IMR-90 (cell line): ENCODE data around the gene OPN1SW. TPM values are rescaled to one million over a fixed set of nuclear protein-coding genes. Genes with fewer than 3 reads are reported as not detected.

Source experiments
- ATAC-seq: fragments of 200-7000 bp; cut with Tn5 transposase; 2 replicates; pipeline ENCODE4 v1.9.1; 2020; ENCODE audit warnings: low read depth, mild to moderate bottlenecking, moderate library complexity
- BruUV-seq: library from RNA; stranded (reverse); fragments of 400-500 nt; replicated peaks from 2 replicates; lab custom pipeline; 2021; lab: Mats Ljungman, UMichigan
- CTCF ChIA-PET: fragments of 300-600 bp; formaldehyde crosslinking; extraction: SDS; loops from one replicate; lab custom pipeline; 2021; ENCODE audit warnings: antibody characterized with exemption; lab: Yijun Ruan, JAX
- POLR2A ChIA-PET: fragments of 300-600 bp; sonication (Branson Sonifier 250); formaldehyde crosslinking; loops from one replicate; lab custom pipeline; 2022; ENCODE audit warnings: antibody characterized with exemption; ENCODE audit not compliant: unreplicated experiment; lab: Charles Lee
- DNase-seq: peaks from one replicate; pipeline ENCODE4 v3.0.0; 2013
- H2AFZ ChIP-seq: replicated peaks from 2 replicates; pipeline ENCODE3; 2013; ENCODE audit warnings: low read length, mild to moderate bottlenecking; ENCODE audit not compliant: poor library complexity
- H2AK5ac ChIP-seq: 2 replicates; pipeline ENCODE4 v1.6.1; 2013; ENCODE audit warnings: low read depth, low read length, inconsistent platforms
- H2AK9ac ChIP-seq: replicated peaks from 2 replicates; pipeline ENCODE3; 2013; ENCODE audit warnings: mild to moderate bottlenecking, low read depth, low read length, moderate library complexity; ENCODE audit not compliant: poor library complexity
- H2BK120ac ChIP-seq: 2 replicates; pipeline ENCODE4 v1.6.1; 2013; ENCODE audit warnings: low read depth, low read length, inconsistent platforms
- H2BK15ac ChIP-seq: 3 replicates; pipeline ENCODE4 v1.6.1; 2013; ENCODE audit warnings: low read depth, low read length, inconsistent platforms
- H2BK20ac ChIP-seq: 2 replicates; pipeline ENCODE4 v1.6.1; 2013; ENCODE audit warnings: low read depth, mild to moderate bottlenecking, inconsistent platforms, low read length, moderate library complexity
- H2BK5ac ChIP-seq: 2 replicates; pipeline ENCODE4 v1.6.1; 2013; ENCODE audit warnings: mild to moderate bottlenecking, low read depth, low read length, inconsistent platforms; ENCODE audit not compliant: poor library complexity, severe bottlenecking
- H3K14ac ChIP-seq: replicated peaks from 2 replicates; pipeline ENCODE4 v1.6.1; 2013; ENCODE audit warnings: low read depth, low read length, inconsistent platforms
- H3K18ac ChIP-seq: 2 replicates; pipeline ENCODE4 v1.6.1; 2013; ENCODE audit warnings: low read depth, low read length, control low read depth
- H3K23ac ChIP-seq: 2 replicates; pipeline ENCODE4 v1.6.1; 2013; ENCODE audit warnings: low read depth, low read length, inconsistent platforms
- H3K27ac ChIP-seq: 2 replicates; pipeline ENCODE4 v1.5.1; 2013; ENCODE audit warnings: mild to moderate bottlenecking, control low read depth, low read length; ENCODE audit not compliant: insufficient read depth
- H3K27me3 ChIP-seq: 2 replicates; pipeline ENCODE4 v1.6.1; 2013; ENCODE audit warnings: low read length; ENCODE audit not compliant: control insufficient read depth, insufficient read depth
- H3K36me3 ChIP-seq: 2 replicates; pipeline ENCODE4 v1.6.1; 2013; ENCODE audit warnings: low read length, mixed read lengths; ENCODE audit not compliant: control insufficient read depth, insufficient read depth
- H3K4ac ChIP-seq: 2 replicates; pipeline ENCODE4 v1.6.1; 2013; ENCODE audit warnings: low read depth, low read length, inconsistent platforms
- H3K4me1 ChIP-seq: 2 replicates; pipeline ENCODE4 v1.6.1; 2013; ENCODE audit warnings: low read length, mixed read lengths; ENCODE audit not compliant: control insufficient read depth, insufficient read depth
- H3K4me2 ChIP-seq: 2 replicates; pipeline ENCODE4 v1.6.1; 2013; ENCODE audit warnings: low read depth, mild to moderate bottlenecking, control low read depth, low read length, moderate library complexity
- H3K4me3 ChIP-seq: 2 replicates; pipeline ENCODE4 v1.5.1; 2013; ENCODE audit warnings: low read depth, mild to moderate bottlenecking, control low read depth, low read length, moderate library complexity; ENCODE audit not compliant: insufficient read depth
- H3K56ac ChIP-seq: 2 replicates; pipeline ENCODE4 v1.6.1; 2013; ENCODE audit warnings: low read length, inconsistent platforms; ENCODE audit not compliant: insufficient read depth; ENCODE audit errors: extremely low read depth
- H3K79me1 ChIP-seq, 2 experiments: 2 replicates each; pipeline ENCODE4 v1.6.1; 2013; ENCODE audit warnings: low read length in 2 of 2, inconsistent platforms in 1 of 2, low read depth in 1 of 2
- H3K9ac ChIP-seq: 2 replicates; pipeline ENCODE4 v1.6.1; 2013; ENCODE audit warnings: low read depth, low read length, control low read depth
- H3K9me1 ChIP-seq: 2 replicates; pipeline ENCODE4 v1.6.1; 2013; ENCODE audit warnings: low read length, inconsistent platforms; ENCODE audit not compliant: insufficient read depth
- H3K9me3 ChIP-seq: 2 replicates; pipeline ENCODE4 v1.6.1; 2013; ENCODE audit warnings: low read length; ENCODE audit not compliant: control insufficient read depth, insufficient read depth
- H4K20me1 ChIP-seq: 2 replicates; pipeline ENCODE4 v1.6.1; 2013; ENCODE audit warnings: low read length, inconsistent platforms; ENCODE audit not compliant: insufficient read depth
- H4K5ac ChIP-seq: 2 replicates; pipeline ENCODE4 v1.6.1; 2013; ENCODE audit warnings: mild to moderate bottlenecking, low read depth, low read length, control low read depth
- H4K8ac ChIP-seq, 2 experiments: 2 replicates each; pipeline ENCODE4 v1.6.1; 2013; ENCODE audit warnings: low read depth in 2 of 2, low read length in 2 of 2, control low read depth in 1 of 2, inconsistent platforms in 1 of 2
- H4K91ac ChIP-seq: 2 replicates; pipeline ENCODE4 v1.6.1; 2013; ENCODE audit warnings: low read depth, low read length, inconsistent platforms; ENCODE audit not compliant: insufficient read depth
- RAD21 ChIP-seq: IDR thresholded peaks from 2 replicates; pipeline ENCODE4 v1.6.1; 2012; ENCODE audit warnings: low read length, improper control_type of control experiment
- RFX5 ChIP-seq: IDR thresholded peaks from 2 replicates; pipeline ENCODE4 v1.8.0; 2012; ENCODE audit warnings: low read depth, mild to moderate bottlenecking, low read length, moderate library complexity
- SMC3 ChIP-seq: fragments of 150-350 bp; IDR thresholded peaks from 2 replicates; pipeline ENCODE4 v1.6.1; 2016; ENCODE audit warnings: low read depth, mild to moderate bottlenecking, antibody characterized with exemption, low read length, moderate library complexity
- WGBS, 2 experiments: methylation state at CpG; one replicate each; pipeline versions ENCODE4 v1.1.5 to v1.1.7; 2013; ENCODE audit warnings: missing lambda C conversion rate in 2 of 2; ENCODE audit not compliant: insufficient read length in 1 of 2; ENCODE audit errors: extremely low coverage in 2 of 2; 5-methylcytosine and 5-hydroxymethylcytosine counted together
- dilution Hi-C: fragments of 300-500 bp; cut with HindIII; formaldehyde crosslinking; loops from one replicate; pipeline ENCODE4 v1.14.3; 2018; ENCODE audit warnings: low sequenced_read_pairs; ENCODE audit not compliant: unreplicated experiment
- in situ Hi-C: fragments of 300-500 bp; cut with MboI; formaldehyde crosslinking; loops from 3 replicates; pipeline ENCODE4 v1.14.3; 2019; ENCODE audit warnings: low sequenced_read_pairs, inconsistent platforms, mixed read lengths
- intact Hi-C: fragments of 100-400 bp; cut with micrococcal nuclease; formaldehyde crosslinking; loops from 2 replicates; pipeline ENCODE4 v1.10.0; 2022
- polyA plus RNA-seq, 3 experiments: library from polyadenylated mRNA; depleted of rRNA; stranded (reverse); fragments of >200 nt; gene quantifications; 2 replicates each; pipeline ENCODE4 v1.2.3, GENCODE V29; 2012; ENCODE audit warnings: low replicate concordance in 1 of 3
- total RNA-seq: library from RNA; depleted of rRNA; stranded (reverse); fragments of >200 nt; gene quantifications from 2 replicates; pipeline ENCODE4 v1.2.3, GENCODE V29; 2012
- TF ChIP-seq, protein P1 (sequence below): fragments of 150-350 bp; IDR thresholded peaks from 2 replicates; pipeline ENCODE4 v1.6.1; 2017; ENCODE audit warnings: mild to moderate bottlenecking, antibody characterized with exemption, low read length, low read depth

The OPN1SW gene
- total and polyA plus RNA-seq, 2 of the 4 experiments (the other 2 are of a cell fraction), result not detected

DNA sequence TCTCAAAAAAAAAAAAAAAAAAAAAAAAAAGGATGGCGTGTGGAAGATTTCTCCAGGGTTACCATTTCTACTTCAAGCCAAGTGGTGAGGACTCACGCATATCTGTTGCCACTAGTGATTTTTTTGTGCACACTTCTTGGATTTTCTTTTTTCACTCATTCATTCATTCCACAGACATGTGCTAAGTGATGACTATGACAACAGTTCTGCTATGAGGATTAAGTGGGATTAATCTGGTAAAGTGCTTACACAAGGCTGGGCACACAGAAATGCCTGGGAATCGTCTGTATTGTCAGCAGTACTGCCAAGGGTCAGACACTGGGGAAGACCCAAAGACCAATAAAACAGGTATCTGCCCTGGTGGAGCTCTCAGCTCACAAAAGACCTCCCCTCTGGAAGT lies 6.3 kb upstream of the OPN1SW start:
- Histone ChIP-seq H2BK20ac (no peak overlapping the region), H3K4me3 (no peak overlapping the region), H3K9me1 (peaks cover 4% of the 10 kb centered on the region; the same call in 1 of the 2 replicates), H2AFZ (no peak overlapping the region), H4K8ac (no peak overlapping the region), H3K9me3 (no peaks in the 10 kb centered on the region), H3K79me1 (no peaks in the 10 kb centered on the region), H2AK5ac (no peak overlapping the region), H3K27ac (no peak overlapping the region), H3K4me1 (peaks cover 6% of the 10 kb centered on the region), H2BK120ac (no peak overlapping the region), H3K18ac (no peak overlapping the region), H2BK5ac (no peak overlapping the region), H3K23ac (no peak overlapping the region), H2BK15ac (no peak overlapping the region), H3K4me2 (no peak overlapping the region), H3K56ac (no peak overlapping the region), H3K27me3 (0 out of 2 replicates have a peak, but pooled peaks cover 2% of the 10 kb centered on the region), H3K4ac (no peak overlapping the region; the same call in 1 of the 2 replicates), H4K20me1 (peaks cover 5% of the 10 kb centered on the region; the same call in 1 of the 2 replicates), H3K14ac (no peak overlapping the region), H4K5ac (no peak overlapping the region), H4K91ac (no peak overlapping the region), H3K9ac (no peak overlapping the region), H3K36me3 (no peaks in the 10 kb centered on the region), H2AK9ac (no peak overlapping the region)
- CTCF ChIA-PET, result no interaction called here
- no peak for ATAC-seq
- dilution Hi-C loops, result no loop called here
- no CpG with 5 or more reads among the region's 3 CpGs for WGBS, 2 experiments
- BruUV-seq, result no TSS peak
- TF ChIP-seq SMC3 (no peak), RFX5 (no peak), RAD21 (no peak)
- TF ChIP-seq, protein P1, sequence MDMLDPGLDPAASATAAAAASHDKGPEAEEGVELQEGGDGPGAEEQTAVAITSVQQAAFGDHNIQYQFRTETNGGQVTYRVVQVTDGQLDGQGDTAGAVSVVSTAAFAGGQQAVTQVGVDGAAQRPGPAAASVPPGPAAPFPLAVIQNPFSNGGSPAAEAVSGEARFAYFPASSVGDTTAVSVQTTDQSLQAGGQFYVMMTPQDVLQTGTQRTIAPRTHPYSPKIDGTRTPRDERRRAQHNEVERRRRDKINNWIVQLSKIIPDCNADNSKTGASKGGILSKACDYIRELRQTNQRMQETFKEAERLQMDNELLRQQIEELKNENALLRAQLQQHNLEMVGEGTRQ, result no peak
- POLR2A ChIA-PET, result no interaction called here
- in situ Hi-C loops, result no loop called here
- DNase-seq, result no peak
- intact Hi-C loops, result no loop called here
